Measurements from ENCODE around the gene ALDH4A1. TPM values are rescaled to one million over a fixed set of nuclear protein-coding genes. Genes with fewer than 3 reads are reported as not detected.

The ALDH4A1 gene
- total and polyA plus RNA-seq, 9 of the 15 experiments (the other 6 are each of a cell fraction or from before 2014, with no cell fraction given): 0.27 to 31.4 (median 16.6) TPM

DNA sequence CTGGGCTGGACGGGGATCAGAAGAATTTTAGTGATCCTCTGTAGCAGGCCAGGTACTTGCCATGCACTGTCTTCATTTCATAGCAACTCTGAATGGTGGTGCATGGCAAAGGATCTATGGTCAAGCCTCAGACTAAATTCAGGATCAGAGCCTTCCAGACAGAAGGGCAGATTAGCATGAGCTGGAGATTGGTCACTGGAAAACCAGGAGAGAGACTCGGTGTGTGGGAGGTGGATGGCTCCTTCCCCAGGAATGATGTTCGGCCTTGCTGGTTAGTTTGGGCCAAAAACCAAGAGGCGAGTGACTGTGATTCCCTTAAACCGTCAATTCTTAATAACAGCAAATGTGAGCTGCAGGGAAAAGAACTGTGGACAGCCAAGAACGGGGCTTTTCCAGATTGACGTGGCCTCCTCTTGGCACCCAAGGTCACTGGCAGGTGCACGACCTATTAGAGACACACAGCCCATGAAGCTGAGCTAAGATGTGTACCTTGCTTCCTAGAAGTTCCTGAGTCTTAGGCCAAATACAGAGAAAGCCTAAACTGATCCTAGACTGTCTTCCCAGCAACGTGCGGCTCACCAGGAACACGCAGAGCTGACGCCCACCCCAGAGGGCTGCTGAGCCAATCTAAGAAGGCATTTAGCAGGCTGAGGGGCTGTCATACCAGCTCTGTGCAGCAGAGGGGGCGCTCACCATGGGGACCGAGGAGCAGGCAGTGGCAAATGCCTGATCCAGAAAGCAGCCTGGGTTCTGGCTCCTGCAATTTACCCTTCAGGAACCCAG, 18.5 kb downstream of the ALDH4A1 start (continued):
- TF ChIP-seq, protein P1, sequence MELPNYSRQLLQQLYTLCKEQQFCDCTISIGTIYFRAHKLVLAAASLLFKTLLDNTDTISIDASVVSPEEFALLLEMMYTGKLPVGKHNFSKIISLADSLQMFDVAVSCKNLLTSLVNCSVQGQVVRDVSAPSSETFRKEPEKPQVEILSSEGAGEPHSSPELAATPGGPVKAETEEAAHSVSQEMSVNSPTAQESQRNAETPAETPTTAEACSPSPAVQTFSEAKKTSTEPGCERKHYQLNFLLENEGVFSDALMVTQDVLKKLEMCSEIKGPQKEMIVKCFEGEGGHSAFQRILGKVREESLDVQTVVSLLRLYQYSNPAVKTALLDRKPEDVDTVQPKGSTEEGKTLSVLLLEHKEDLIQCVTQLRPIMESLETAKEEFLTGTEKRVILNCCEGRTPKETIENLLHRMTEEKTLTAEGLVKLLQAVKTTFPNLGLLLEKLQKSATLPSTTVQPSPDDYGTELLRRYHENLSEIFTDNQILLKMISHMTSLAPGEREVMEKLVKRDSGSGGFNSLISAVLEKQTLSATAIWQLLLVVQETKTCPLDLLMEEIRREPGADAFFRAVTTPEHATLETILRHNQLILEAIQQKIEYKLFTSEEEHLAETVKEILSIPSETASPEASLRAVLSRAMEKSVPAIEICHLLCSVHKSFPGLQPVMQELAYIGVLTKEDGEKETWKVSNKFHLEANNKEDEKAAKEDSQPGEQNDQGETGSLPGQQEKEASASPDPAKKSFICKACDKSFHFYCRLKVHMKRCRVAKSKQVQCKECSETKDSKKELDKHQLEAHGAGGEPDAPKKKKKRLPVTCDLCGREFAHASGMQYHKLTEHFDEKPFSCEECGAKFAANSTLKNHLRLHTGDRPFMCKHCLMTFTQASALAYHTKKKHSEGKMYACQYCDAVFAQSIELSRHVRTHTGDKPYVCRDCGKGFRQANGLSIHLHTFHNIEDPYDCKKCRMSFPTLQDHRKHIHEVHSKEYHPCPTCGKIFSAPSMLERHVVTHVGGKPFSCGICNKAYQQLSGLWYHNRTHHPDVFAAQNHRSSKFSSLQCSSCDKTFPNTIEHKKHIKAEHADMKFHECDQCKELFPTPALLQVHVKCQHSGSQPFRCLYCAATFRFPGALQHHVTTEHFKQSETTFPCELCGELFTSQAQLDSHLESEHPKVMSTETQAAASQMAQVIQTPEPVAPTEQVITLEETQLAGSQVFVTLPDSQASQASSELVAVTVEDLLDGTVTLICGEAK (IDR thresholded peaks at IDR 0.05): no peak
- TF ChIP-seq, protein P1 (CRISPR knock-in tag; IDR thresholded peaks at IDR 0.05): no peak
- TF ChIP-seq, protein P2, sequence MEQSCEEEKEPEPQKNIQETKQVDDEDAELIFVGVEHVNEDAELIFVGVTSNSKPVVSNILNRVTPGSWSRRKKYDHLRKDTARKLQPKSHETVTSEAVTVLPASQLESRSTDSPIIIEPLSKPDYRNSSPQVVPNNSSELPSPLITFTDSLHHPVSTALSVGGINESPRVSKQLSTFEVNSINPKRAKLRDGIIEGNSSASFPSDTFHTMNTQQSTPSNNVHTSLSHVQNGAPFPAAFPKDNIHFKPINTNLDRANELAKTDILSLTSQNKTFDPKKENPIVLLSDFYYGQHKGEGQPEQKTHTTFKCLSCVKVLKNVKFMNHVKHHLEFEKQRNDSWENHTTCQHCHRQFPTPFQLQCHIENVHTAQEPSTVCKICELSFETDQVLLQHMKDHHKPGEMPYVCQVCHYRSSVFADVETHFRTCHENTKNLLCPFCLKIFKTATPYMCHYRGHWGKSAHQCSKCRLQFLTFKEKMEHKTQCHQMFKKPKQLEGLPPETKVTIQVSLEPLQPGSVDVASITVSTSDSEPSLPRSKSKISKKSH (CRISPR knock-in tag; IDR thresholded peaks at IDR 0.05): no peak
- TF ChIP-seq FOXK2 (conservative IDR thresholded peaks at IDR 0.05 in 1 of 2, IDR thresholded peaks at IDR 0.05 in 1 of 2; ENCODE audit: low read depth in 2 of 2): no peak
- no peak for TF ChIP-seq KDM1A (IDR thresholded peaks at IDR 0.05)
- TF ChIP-seq SIN3B (IDR thresholded peaks at IDR 0.05; ENCODE audit: low read depth): no peak
- TF ChIP-seq STAG1 (CRISPR knock-in tag; IDR thresholded peaks at IDR 0.05; ENCODE audit: borderline replicate concordance): peak; percentile 93; the same call in 1 of the 2 replicates
- TF ChIP-seq CHD2 (IDR thresholded peaks at IDR 0.05; ENCODE audit: low read depth, low read length): no peak
- 0 out of 2 replicates have a peak, but pooled peaks have one; percentile 23 for TF ChIP-seq CREM (IDR thresholded peaks at IDR 0.05; ENCODE audit: low read depth)
- TF ChIP-seq TAF9B (IDR thresholded peaks at IDR 0.05; ENCODE audit: partially characterized antibody): no peak
